Stimulated activated naive CD4-positive, alpha-beta T cell treated with Interleukin-2 at 50 U/mL for 16 hours (primary cell): ENCODE measurements around the gene SH3BGRL3.
"Not testable (repeated sequence)": the region's sequence is repeated elsewhere in the genome, so short reads cannot be mapped to it uniquely, and the experiment has no call there.

Experiments used
- DNase-seq: peaks from one replicate; lab custom pipeline; 2025; lab: John Stamatoyannopoulos, UW

The SH3BGRL3 gene

DNA sequence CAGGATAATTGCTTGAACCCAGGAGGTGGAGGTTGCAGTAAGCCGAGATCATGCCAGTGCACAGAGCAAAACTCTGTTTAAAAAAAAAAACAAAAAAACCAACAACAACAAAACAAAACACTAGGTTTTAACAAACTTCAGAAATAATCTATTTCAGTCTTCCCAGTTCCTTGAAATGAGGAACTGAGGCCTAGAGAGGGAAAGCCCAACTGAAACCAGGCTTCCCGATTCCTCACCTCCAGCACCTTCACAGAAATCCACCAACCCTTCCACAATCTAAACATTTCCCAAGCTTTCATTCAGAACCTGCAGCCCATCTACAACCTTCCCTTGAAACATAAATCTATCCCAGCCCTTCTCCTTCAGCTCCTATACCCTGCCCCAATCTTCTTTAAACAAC is 37.3 kb downstream of the SH3BGRL3 start:
- no peak for DNase-seq

DNA sequence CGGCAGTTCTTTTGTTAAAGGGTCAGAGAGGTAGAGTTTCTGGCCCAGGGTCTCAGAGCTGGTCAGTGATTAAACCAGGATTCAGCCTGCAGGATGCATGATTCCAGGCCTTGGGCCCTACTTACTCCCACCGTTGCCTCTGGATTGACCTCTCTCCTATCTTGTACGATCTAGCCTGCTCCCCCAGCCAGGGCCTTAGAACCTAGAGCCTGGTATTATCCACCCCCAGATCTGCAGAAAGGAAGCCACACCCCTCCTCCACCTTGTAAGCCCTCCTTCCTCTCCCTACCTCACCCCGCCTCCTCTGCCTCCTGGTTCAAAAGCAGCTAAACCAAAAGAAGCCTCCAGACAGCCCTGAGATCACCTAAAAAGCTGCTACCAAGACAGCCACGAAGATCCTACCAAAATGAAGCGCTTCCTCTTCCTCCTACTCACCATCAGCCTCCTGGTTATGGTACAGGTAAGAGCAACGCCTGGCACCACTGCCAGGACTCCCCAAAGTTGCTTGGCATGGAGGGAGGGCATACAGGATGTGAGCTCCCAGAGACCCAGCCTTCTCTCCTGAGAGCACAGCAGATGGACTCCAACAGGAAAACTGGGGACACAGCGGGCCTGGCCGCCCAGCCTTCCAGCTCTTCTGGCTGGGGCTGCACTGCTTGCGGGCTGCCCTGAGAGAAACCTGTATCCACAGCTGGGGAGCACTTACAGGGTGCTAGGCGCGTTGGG is 37.9 kb downstream of the SH3BGRL3 start, which contains the start of gene CD52:
Gene CD52 (plus strand): TSS at position 347 of the 726 bp plus-strand sequence. CDS start 60 bp downstream, at position 407.
- DNase-seq, result peak; percentile 77

DNA sequence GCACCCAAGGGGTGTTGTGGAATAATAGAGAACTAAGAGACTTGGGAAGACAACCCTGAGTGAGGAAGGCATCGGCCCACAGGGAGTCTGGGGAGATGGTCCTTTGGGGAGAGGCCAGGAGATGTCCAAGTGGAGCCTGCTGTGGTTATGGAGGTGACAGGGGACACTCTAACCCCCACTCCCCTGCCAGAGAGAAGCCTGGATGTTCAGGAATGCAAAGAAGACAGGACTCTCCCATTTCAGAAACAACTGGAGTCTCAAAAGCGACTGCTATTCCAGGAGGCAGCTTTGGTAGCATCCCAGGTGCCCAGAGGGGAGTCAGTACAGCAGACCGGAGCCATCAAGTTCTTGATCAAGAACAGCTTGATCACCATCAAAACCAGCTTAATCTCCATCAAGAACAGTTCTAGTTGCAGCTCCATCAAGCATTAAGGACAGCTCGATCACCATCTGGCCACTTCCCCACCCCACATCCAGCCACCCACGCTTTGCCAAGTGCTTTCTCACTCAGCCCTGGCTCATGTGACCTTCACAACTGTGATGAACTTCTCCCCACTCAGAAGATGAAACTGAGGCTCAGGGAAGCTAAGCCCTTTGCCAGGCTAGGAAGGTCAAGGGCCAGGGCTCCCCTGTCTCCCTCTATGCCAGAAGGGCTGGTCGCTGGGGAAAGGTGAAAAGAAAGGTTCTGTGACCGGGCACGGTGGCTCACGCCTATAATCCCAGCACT is 38.6 kb downstream of the SH3BGRL3 start:
- peak; percentile 40 for DNase-seq

DNA sequence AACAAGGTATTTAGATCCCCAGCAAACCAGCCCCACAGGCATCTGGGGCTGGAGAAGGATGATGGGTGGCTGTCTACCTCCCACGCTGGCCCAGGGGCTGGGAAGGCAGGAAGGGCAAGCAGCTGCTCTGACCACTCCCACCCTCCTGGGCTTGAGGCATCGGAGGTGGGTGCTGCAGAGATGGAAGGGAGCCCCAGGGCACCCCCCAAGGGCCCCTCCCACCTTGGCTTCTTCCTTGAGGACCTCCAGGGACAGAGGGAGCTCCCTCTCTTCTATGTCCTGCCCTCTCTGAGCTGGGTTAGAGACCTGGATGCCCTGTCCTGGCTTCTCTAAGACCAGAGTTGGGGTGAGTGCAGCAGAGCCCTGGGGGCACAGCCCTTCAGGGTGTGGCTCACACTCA is 41.0 kb downstream of the SH3BGRL3 start:
- no peak for DNase-seq

DNA sequence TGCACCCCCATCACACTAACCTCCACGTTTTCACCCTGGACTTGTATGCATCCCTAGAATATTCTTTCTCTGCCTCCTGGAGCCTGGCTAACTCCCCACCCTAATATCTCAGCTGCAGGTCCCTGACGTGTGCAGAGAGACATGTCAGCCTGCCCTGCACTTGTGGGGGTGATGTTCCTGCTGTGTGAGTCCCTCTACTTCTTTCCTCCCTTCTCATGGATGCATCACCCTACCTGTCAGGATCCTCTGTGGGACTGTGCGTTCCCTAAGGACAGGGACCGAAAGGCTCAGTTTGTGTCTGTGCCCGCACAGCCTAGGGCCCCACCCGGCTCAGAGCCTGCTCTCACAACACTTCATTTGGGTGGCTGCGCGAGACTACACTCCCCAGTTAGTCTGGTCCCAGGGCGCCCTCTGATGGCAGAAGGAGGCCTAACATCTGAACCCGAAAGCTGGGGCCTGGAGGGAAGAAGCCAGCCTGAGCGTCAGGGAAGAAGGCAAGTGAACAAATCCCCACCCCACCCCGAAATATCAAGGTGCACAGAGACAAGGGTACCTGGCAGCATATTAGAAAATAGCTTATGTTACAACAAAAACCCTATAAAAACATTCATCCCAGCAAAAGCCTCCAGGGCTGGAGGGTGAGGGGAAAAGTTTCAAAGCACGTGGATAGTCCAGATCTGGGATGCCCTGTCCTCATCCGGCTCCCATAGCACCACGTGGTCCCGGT is 41.6 kb downstream of the SH3BGRL3 start:
- peak; percentile 88 for DNase-seq

DNA sequence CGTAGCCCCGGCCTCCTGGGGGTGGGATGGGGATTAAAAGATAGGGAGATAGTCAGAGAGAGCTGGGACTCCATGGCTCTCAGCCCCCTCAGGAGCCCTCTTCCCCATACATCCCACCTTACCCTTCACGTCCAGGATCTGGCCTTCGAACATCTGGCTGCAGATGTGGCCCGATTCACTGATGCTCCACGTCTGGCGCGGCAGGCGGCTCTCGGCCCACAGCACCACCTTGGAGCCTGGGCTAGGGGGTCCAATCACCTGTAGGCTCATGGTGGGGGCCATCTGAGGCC is 42.1 kb downstream of the SH3BGRL3 start:
- no peak for DNase-seq

DNA sequence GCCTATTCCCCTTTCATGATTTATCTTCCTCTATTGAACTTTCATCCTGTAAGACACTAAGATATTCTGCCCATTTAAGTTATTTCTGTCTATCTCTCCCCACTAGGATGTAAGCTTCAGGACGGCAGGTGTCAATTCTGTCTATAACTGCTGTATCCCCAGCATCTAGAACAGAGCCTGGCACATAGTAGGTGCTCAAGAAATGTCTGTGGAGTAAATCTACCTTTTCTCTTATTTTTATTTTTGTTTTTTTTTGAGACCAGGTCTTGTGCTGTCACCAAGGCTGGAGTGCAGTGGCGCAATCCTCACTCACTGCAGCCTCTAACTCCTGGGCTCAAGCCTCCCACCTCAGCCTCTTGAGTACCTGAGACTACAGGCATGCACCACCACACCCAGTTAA is 43.5 kb downstream of the SH3BGRL3 start:
- no peak for DNase-seq

DNA sequence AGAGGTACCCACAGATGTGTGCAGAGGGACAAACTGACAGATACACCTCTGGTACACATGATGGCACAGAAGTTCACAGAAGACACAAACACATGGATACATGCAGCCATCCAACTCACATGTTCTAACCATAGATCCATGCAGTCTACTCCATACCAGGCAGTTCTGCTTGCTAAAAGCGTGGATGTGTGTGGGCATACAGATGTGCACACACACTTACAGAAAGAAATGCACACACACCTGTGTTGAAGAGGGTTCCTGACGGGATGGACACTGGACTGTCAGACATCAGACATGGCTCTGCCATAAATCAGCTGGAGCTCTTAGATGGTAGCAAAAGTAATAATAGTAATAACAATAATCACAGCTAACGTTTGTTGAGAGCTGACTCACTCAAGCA is 44.7 kb downstream of the SH3BGRL3 start:
- no peak for DNase-seq

DNA sequence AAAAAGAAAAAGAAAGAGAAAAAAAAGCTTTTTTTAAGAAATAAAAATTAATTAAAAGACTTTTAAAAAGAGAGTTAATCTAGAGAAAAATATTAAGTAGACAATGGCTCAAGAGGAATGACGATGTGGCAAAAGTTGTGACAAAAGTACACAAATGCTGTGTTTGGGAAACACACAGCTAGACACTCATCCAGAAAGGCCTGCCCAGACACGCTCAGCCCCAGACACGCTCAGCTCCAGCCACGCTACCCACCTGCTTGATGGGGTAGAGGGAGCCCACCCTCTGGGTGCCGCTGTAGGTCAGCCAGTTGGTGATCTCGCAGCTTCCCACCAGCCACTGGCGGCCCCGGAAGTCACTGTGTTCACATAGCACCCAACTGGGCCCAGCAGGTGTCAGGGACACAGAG is 48.1 kb downstream of the SH3BGRL3 start:
- DNase-seq, result no peak

DNA sequence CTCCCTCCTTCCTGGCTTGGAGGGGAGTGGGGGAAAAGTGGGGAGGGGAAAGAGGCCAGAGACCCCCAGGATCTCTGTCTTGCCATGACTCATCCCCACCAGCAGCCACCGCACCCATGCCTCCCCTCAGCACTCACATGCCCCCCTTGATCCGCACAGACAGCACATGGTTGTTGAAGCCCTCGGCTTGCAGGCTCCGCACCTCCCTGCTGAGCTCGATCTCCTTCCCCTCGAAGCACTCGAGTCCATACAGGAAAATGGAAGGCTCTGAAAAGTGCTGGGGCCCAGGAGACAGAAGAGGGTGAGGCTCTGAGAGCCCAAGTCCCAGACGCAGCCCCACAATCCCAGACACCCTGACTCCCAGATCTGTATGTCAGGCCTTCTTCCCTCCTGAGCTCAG is 48.7 kb downstream of the SH3BGRL3 start:
- no peak for DNase-seq

DNA sequence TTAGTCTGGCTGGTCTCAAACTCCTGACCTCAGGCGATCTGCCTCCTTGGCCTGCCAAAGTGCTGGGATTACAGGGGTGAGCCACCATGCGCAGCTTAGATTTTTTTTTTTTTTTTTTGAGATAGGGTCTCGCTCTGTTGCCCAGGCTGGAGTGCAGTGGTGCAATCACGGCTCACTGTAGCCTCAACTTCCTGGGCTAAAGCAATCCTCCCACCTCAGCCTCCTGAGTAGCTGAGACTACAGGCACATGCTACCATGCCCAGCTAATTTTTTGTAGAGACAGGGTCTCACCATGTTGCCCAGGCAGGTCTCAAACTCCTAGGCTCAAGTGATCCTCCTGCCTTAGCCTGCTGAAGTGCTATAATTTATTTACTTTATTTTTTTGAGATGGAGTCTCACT is 49.5 kb downstream of the SH3BGRL3 start:
- DNase-seq, result not testable (repeated sequence)

DNA sequence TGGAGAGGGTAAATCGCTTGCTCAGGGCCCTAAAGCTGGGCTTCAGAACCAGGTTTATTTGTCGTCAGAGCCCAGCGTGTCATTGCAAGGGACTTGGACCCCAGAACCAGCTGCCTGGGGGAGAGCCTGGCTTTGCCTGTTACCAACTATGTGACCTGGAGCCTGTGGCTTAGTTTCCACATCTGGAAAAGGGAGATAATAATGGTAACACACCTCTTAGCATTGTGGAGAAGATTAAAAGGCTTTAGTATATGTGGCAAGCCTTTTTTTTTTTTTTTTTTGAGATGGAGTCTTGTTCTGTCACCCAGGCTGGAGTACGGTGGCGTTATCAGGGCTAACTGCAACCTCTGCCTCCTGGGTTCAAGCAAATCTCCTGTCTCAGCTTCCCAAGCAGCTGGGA is 50.4 kb downstream of the SH3BGRL3 start:
- no peak for DNase-seq
